DOHH2 (cell line): ENCODE measurements around the gene TUFT1.

ENCODE experiments used
- EZH2phosphoT487 ChIP-seq: fragments of 200-600 bp; sonication (generic); IDR thresholded peaks from 2 replicates; pipeline ENCODE4 v1.6.1; 2017; ENCODE audit warnings: borderline replicate concordance, mild to moderate bottlenecking, antibody characterized with exemption, low read length, moderate library complexity, mixed read lengths
- TF ChIP-seq, protein P1 (sequence below): fragments of 200-600 bp; sonication (generic); IDR thresholded peaks from one replicate; pipeline ENCODE4 v1.5.1; 2014; ENCODE audit warnings: antibody characterized with exemption, mild to moderate bottlenecking, low read depth, low read length; ENCODE audit not compliant: poor library complexity, severe bottlenecking

GRCh38 chr1:151510614-151510956 lies 29.5 kb upstream of the TUFT1 start:
- TF ChIP-seq, protein P1, sequence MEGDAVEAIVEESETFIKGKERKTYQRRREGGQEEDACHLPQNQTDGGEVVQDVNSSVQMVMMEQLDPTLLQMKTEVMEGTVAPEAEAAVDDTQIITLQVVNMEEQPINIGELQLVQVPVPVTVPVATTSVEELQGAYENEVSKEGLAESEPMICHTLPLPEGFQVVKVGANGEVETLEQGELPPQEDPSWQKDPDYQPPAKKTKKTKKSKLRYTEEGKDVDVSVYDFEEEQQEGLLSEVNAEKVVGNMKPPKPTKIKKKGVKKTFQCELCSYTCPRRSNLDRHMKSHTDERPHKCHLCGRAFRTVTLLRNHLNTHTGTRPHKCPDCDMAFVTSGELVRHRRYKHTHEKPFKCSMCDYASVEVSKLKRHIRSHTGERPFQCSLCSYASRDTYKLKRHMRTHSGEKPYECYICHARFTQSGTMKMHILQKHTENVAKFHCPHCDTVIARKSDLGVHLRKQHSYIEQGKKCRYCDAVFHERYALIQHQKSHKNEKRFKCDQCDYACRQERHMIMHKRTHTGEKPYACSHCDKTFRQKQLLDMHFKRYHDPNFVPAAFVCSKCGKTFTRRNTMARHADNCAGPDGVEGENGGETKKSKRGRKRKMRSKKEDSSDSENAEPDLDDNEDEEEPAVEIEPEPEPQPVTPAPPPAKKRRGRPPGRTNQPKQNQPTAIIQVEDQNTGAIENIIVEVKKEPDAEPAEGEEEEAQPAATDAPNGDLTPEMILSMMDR: no peak
- TF ChIP-seq EZH2phosphoT487: no peak
